NCI-H446 (cell line): ENCODE data around the gene PLPPR5.

Experiments used
- DNase-seq, 2 experiments: peaks; one replicate each; lab custom pipeline; 2025; lab: John Stamatoyannopoulos, UW

The PLPPR5 gene

GRCh38 chr1:98849969-98850636, 154.6 kb downstream of the PLPPR5 start:
- DNase-seq, result no peak

- no peak for DNase-seq
These were observed 162.4 kb downstream of the PLPPR5 start for GRCh38 chr1:98842241-98842640.
